Measurements from ENCODE around the gene DOCK9. TPM values are rescaled to one million over a fixed set of nuclear protein-coding genes. Genes with fewer than 3 reads are reported as not detected.

The DOCK9 gene
- total RNA-seq, 1 experiment from 2014 or later: 4.5 TPM

- Histone ChIP-seq H3K27me3 (replicated peaks; ENCODE audit: insufficient read depth, low read depth, low read length, poor library complexity) (no peaks in the 10 kb centered on the region), H3K27ac (ENCODE audit: low read depth, low read length, poor library complexity, severe bottlenecking) (no peak overlapping the region), H3K36me3 (ENCODE audit: insufficient read depth, low read length, poor library complexity, severe bottlenecking) (no peaks in the 10 kb centered on the region), H3K9me3 (ENCODE audit: low read depth, low read length, poor library complexity, severe bottlenecking) (no peaks in the 10 kb centered on the region), H3K4me1 (ENCODE audit: insufficient read depth, low read length, poor library complexity, severe bottlenecking) (no peaks in the 10 kb centered on the region), H3K4me3 (ENCODE audit: low read depth, low read length, poor library complexity, severe bottlenecking) (no peak overlapping the region)
- DNase-seq (ENCODE audit: low spot score): peak; percentile 39
- BruUV-seq (replicated peaks): no TSS peak
- CTCF ChIA-PET: no interaction called here
- no peak for TF ChIP-seq CTCF (conservative IDR thresholded peaks at IDR 0.05; ENCODE audit: low read depth, low read length)
- POLR2A ChIA-PET (ENCODE audit: low non-redundant PET): no interaction called here
- intact Hi-C loops (cut with micrococcal nuclease; ENCODE audit: unreplicated experiment): no loop called here
These were observed 67.3 kb downstream of the DOCK9 start for GRCh38 chr13:98910501-98910951.

DNA sequence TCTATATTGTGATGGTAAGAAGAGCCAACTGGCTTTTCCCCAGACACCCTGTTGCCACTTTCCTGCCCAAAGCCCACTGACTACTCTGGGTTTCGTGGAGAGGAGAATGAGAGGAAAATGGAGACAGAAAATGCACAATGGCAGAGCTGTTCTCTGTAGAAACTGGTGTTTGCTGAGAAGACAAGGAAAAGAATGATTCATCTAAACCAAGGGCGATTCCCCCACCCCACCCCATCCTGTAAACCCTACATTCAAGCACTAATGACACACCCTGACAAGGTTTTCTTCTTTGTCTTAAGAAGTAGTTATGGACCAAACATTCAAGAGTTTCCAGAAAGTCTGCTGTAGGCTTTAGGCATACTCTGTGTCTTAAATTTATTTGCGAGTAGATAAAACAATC, 68.8 kb downstream of the DOCK9 start:
- no peaks in the 10 kb centered on the region for H3K4me1 ChIP-seq (ENCODE audit: insufficient read depth, low read length, poor library complexity, severe bottlenecking)
- no peaks in the 10 kb centered on the region for H3K9me3 ChIP-seq (ENCODE audit: low read depth, low read length, poor library complexity, severe bottlenecking)
- H3K4me3 ChIP-seq (ENCODE audit: low read depth, low read length, poor library complexity, severe bottlenecking): no peak overlapping the region
- intact Hi-C loops (cut with micrococcal nuclease; ENCODE audit: unreplicated experiment): no loop called here
- no peak for TF ChIP-seq EZH2 (IDR thresholded peaks at IDR 0.05; ENCODE audit: borderline replicate concordance, low read depth, low read length, poor library complexity, severe bottlenecking)
- no peak for TF ChIP-seq CTCF (conservative IDR thresholded peaks at IDR 0.05; ENCODE audit: low read depth, low read length)
- DNase-seq (ENCODE audit: low spot score): no peak
- no peaks in the 10 kb centered on the region for H3K27me3 ChIP-seq (replicated peaks; ENCODE audit: insufficient read depth, low read depth, low read length, poor library complexity)
- no peaks in the 10 kb centered on the region for H3K36me3 ChIP-seq (ENCODE audit: insufficient read depth, low read length, poor library complexity, severe bottlenecking)
- no peak overlapping the region for H3K27ac ChIP-seq (ENCODE audit: low read depth, low read length, poor library complexity, severe bottlenecking)
- BruUV-seq (replicated peaks): no TSS peak
- POLR2A ChIA-PET (ENCODE audit: low non-redundant PET): no interaction called here
- CTCF ChIA-PET: no interaction called here

DNA sequence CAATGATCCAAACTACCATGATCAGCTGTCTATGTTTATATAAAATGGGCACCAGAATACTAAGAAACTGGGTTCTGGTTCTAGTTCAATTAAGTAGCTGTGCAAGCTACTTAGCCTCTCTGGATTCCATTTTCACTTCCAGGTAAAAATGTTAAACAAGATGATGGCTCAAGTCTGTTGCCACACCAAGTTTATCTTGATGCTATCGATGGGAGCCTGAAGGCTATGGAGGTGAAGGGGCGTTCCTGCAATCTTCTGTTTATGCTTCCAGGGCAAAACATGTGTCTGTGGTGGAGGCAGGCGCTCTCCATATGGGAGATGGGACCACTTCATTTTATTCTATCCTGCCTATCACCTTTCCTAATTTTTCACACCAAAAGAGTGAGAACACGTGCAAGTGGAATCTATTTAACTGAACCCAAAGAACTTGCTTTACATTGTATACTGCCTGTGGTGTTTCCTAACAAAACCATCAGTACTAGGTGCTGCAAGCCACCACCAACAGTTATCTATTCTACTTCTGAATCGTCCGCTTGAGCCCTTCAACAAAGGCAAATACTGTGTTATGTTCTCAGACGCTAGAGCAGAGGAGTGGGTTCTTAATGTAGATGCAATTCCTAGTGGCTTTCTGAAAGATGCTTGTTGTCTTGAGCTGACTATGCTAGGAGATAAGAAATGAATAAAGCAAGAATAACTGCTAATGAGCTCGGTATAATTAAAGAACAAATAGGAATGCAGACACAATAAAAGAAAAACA, 70.9 kb downstream of the DOCK9 start:
- Histone ChIP-seq H3K27ac (ENCODE audit: low read depth, low read length, poor library complexity, severe bottlenecking) (no peak overlapping the region), H3K4me1 (ENCODE audit: insufficient read depth, low read length, poor library complexity, severe bottlenecking) (no peaks in the 10 kb centered on the region), H3K27me3 (replicated peaks; ENCODE audit: insufficient read depth, low read depth, low read length, poor library complexity) (no peaks in the 10 kb centered on the region), H3K4me3 (ENCODE audit: low read depth, low read length, poor library complexity, severe bottlenecking) (no peak overlapping the region), H3K36me3 (ENCODE audit: insufficient read depth, low read length, poor library complexity, severe bottlenecking) (no peaks in the 10 kb centered on the region), H3K9me3 (ENCODE audit: low read depth, low read length, poor library complexity, severe bottlenecking) (no peaks in the 10 kb centered on the region)
- ChIA-PET CTCF (no interaction called here), POLR2A (ENCODE audit: low non-redundant PET) (no interaction called here)
- intact Hi-C loops (cut with micrococcal nuclease; ENCODE audit: unreplicated experiment): no loop called here
- DNase-seq (ENCODE audit: low spot score): no peak
- BruUV-seq (replicated peaks): no TSS peak
- TF ChIP-seq CTCF (conservative IDR thresholded peaks at IDR 0.05; ENCODE audit: low read depth, low read length) (no peak), EZH2 (IDR thresholded peaks at IDR 0.05; ENCODE audit: borderline replicate concordance, low read depth, low read length, poor library complexity, severe bottlenecking) (no peak)

Data from A673 (cell line).